Astrocyte of the hippocampus (primary cell): ENCODE results near the gene LY6G6F.
"Not testable (repeated sequence)": the region's sequence is repeated elsewhere in the genome, so short reads cannot be mapped to it uniquely, and the experiment has no call there.

Experiments
- DNase-seq: peaks from one replicate; pipeline ENCODE4 v3.0.0; 2011; ENCODE audit warnings: low read depth, low spot score

The LY6G6F gene

GRCh38 chr6:31702819-31703716 is 3.6 kb upstream of the LY6G6F start, which contains the start of gene ABHD16A:
Gene ABHD16A (minus strand): TSS chr6:31703324. CDS start chr6:31703281, 43 bp downstream.
- DNase-seq = peak; percentile 99

- no peak for DNase-seq
Observed at GRCh38 chr6:31705931-31706330, 735 bp upstream of the LY6G6F start.

GRCh38 chr6:31707701-31708100 is 1.0 kb downstream of the LY6G6F start:
- DNase-seq = no peak

- no peak for DNase-seq
Observed at GRCh38 chr6:31708224-31708623, 1.6 kb downstream of the LY6G6F start.

GRCh38 chr6:31709157-31709556 is 2.5 kb downstream of the LY6G6F start:
- DNase-seq = not testable (repeated sequence)

- DNase-seq = no peak
Observed at GRCh38 chr6:31710523-31711219, 4.0 kb downstream of the LY6G6F start.

GRCh38 chr6:31711233-31711632 is 4.6 kb downstream of the LY6G6F start:
- no peak for DNase-seq

- DNase-seq = no peak
Observed at GRCh38 chr6:31712296-31712695, 5.6 kb downstream of the LY6G6F start.

- no peak for DNase-seq
Observed at GRCh38 chr6:31713465-31713864, 6.8 kb downstream of the LY6G6F start.

GRCh38 chr6:31713991-31714684 is 7.5 kb downstream of the LY6G6F start:
- no peak for DNase-seq

- no peak for DNase-seq
Observed at GRCh38 chr6:31715022-31715958, 8.6 kb downstream of the LY6G6F start, which contains the start of gene LY6G6D. Gene LY6G6D (plus strand): TSS chr6:31715348. CDS start chr6:31715356, 8 bp downstream.

- DNase-seq = no peak
Observed at GRCh38 chr6:31717499-31718222, 11.0 kb downstream of the LY6G6F start.

- no peak for DNase-seq
Observed at GRCh38 chr6:31718265-31718664, 11.6 kb downstream of the LY6G6F start.

GRCh38 chr6:31719001-31719400 is 12.3 kb downstream of the LY6G6F start:
- no peak for DNase-seq

GRCh38 chr6:31720196-31720770 is 13.6 kb downstream of the LY6G6F start:
- DNase-seq = no peak

- no peak for DNase-seq
Observed at GRCh38 chr6:31721351-31722020, 14.8 kb downstream of the LY6G6F start, which contains the start of gene LY6G6C. Gene LY6G6C (minus strand): TSS chr6:31721746. CDS start chr6:31721679, 67 bp downstream.

GRCh38 chr6:31722173-31722572 is 15.5 kb downstream of the LY6G6F start:
- no peak for DNase-seq

- DNase-seq = no peak
Observed at GRCh38 chr6:31723245-31723979, 16.7 kb downstream of the LY6G6F start, which contains the start of gene MPIG6B. Gene MPIG6B (plus strand): TSS chr6:31723373. CDS start chr6:31723384, 11 bp downstream.
